K562 (cell line): ENCODE data around the gene IL17RC. TPM values are rescaled to one million over a fixed set of nuclear protein-coding genes. Genes with fewer than 3 reads are reported as not detected.
A peak's percentile ranks its signal among the peaks of the same experiment; 100 is the strongest.

ENCODE experiments used
- ATF2 ChIP-seq: sonication (generic); formaldehyde crosslinking; IDR thresholded peaks from 2 replicates; pipeline ENCODE4 v1.8.1; 2022; ENCODE audit warnings: missing genetic modification reagents
- CREB1 ChIP-seq, 2 experiments: sonication (generic) in 1 of 2; formaldehyde crosslinking in 1 of 2; IDR thresholded peaks; 2 replicates each; pipeline versions ENCODE4 v1.6.1 to v1.8.0; 2012 to 2022; ENCODE audit warnings: inconsistent platforms in 1 of 2, mild to moderate bottlenecking in 1 of 2, missing genetic modification reagents in 1 of 2, moderate library complexity in 1 of 2
- ETV6 ChIP-seq, 3 experiments: fragments of 150-350 bp in 1 of 3; sonication (generic) in 1 of 3; formaldehyde crosslinking in 1 of 3; IDR thresholded peaks; 2 replicates each; pipeline versions ENCODE4 v1.6.1 to v1.8.0; 2014 to 2022; ENCODE audit warnings: borderline replicate concordance in 2 of 3, low read depth in 2 of 3, antibody characterized with exemption in 1 of 3, low read length in 1 of 3, mild to moderate bottlenecking in 1 of 3, missing genetic modification reagents in 1 of 3
- GTF2F1 ChIP-seq: IDR thresholded peaks from 2 replicates; pipeline ENCODE4 v1.6.1; 2011; ENCODE audit warnings: low read depth, low read length, improper control_type of control experiment
- KLF6 ChIP-seq: fragments of 250-450 bp; sonication (Bioruptor Pico); IDR thresholded peaks from 2 replicates; pipeline ENCODE4 v1.4.0; 2020; ENCODE audit warnings: mild to moderate bottlenecking, moderate library complexity, borderline replicate concordance
- MED1 ChIP-seq: sonication (generic); formaldehyde crosslinking; IDR thresholded peaks from 2 replicates; pipeline ENCODE4 v1.8.1; 2023; ENCODE audit warnings: missing genetic modification reagents, borderline replicate concordance
- NONO ChIP-seq, 2 experiments: fragments of 200-400 bp in 1 of 2; fragments of 450-650 bp in 1 of 2; formaldehyde crosslinking in 1 of 2; IDR thresholded peaks; 2 replicates each; pipeline ENCODE4 v1.6.1; 2017; ENCODE audit warnings: low read depth in 2 of 2, mild to moderate bottlenecking in 2 of 2, moderate library complexity in 2 of 2, low read length in 1 of 2
- NR3C1 ChIP-seq: sonication (generic); formaldehyde crosslinking; IDR thresholded peaks from 2 replicates; pipeline ENCODE4 v1.8.1; 2022; ENCODE audit warnings: missing genetic modification reagents
- OTX1 ChIP-seq: fragments of 450-650 bp; formaldehyde crosslinking; IDR thresholded peaks from 2 replicates; pipeline ENCODE4 v1.4.0; 2022; ENCODE audit warnings: mild to moderate bottlenecking
- PML ChIP-seq: IDR thresholded peaks from 2 replicates; pipeline ENCODE4 v1.6.1; 2012; ENCODE audit warnings: low read length, inconsistent platforms
- PRMT5 ChIP-seq: sonication (generic); formaldehyde crosslinking; IDR thresholded peaks from 2 replicates; pipeline ENCODE4 v1.5.0; 2020; ENCODE audit warnings: missing genetic modification reagents
- PTBP1 ChIP-seq: fragments of 200-400 bp; formaldehyde crosslinking; IDR thresholded peaks from 2 replicates; pipeline ENCODE4 v1.6.1; 2017; ENCODE audit warnings: low read depth, low read length
- RBM17 ChIP-seq: fragments of 200-400 bp; formaldehyde crosslinking; IDR thresholded peaks from 2 replicates; pipeline ENCODE4 v1.6.1; 2017; ENCODE audit warnings: low read depth, mild to moderate bottlenecking, low read length, borderline replicate concordance
- SMAD4 ChIP-seq: fragments of 250-450 bp; sonication (Bioruptor Pico); conservative IDR thresholded peaks from 2 replicates; pipeline ENCODE4 v1.8.0; 2021; ENCODE audit warnings: inconsistent platforms, mild to moderate bottlenecking, moderate library complexity
- SRSF3 ChIP-seq: fragments of 200-400 bp; formaldehyde crosslinking; IDR thresholded peaks from 2 replicates; pipeline ENCODE4 v1.6.1; 2016; ENCODE audit warnings: mild to moderate bottlenecking, low read length, moderate library complexity; ENCODE audit not compliant: insufficient read depth
- TOE1 ChIP-seq, 2 experiments: fragments of 450-650 bp in 1 of 2; sonication (generic) in 1 of 2; formaldehyde crosslinking in 1 of 2; IDR thresholded peaks; 2 replicates each; pipeline versions ENCODE4 v1.7.1 to v1.8.0; 2016 to 2022; ENCODE audit warnings: borderline replicate concordance in 2 of 2, mild to moderate bottlenecking in 2 of 2, antibody characterized with exemption in 1 of 2, inconsistent platforms in 1 of 2, low read depth in 1 of 2, missing genetic modification reagents in 1 of 2, moderate library complexity in 1 of 2
- XRCC3 ChIP-seq: fragments of 450-650 bp; IDR thresholded peaks from 2 replicates; pipeline ENCODE4 v1.6.1; 2017; ENCODE audit warnings: mild to moderate bottlenecking, moderate library complexity
- ZC3H8 ChIP-seq: fragments of 450-650 bp; IDR thresholded peaks from 2 replicates; pipeline ENCODE4 v1.6.1; 2017
- ZFX ChIP-seq: sonication (generic); formaldehyde crosslinking; IDR thresholded peaks from 2 replicates; pipeline ENCODE4 v1.8.0; 2022; ENCODE audit warnings: mild to moderate bottlenecking, missing genetic modification reagents, moderate library complexity
- ZNF316 ChIP-seq: fragments of 450-650 bp; IDR thresholded peaks from 2 replicates; pipeline ENCODE4 v1.6.1; 2016
- ZNF507 ChIP-seq: conservative IDR thresholded peaks from 2 replicates; pipeline ENCODE4 v1.6.1; 2017; ENCODE audit warnings: missing genetic modification characterization, missing compliant biosample characterization
- ZNF785 ChIP-seq: fragments of 250-450 bp; sonication (Bioruptor Pico); IDR thresholded peaks from 2 replicates; pipeline ENCODE4 v1.4.0; 2020; ENCODE audit warnings: mild to moderate bottlenecking
- polyA plus RNA-seq, 8 experiments: library from polyadenylated mRNA; depleted of rRNA in 4 of 8; stranded (reverse) in 5 of 8; unstranded in 3 of 8; fragments of >200 nt; fragmentation: Nextera tagmentation in 2 of 8; fragmentation: Illumina TruSeq in 1 of 8; extraction: Ambion mirVana in 2 of 8; extraction: Trizol in 1 of 8; gene quantifications; 2 replicates each; pipeline versions ENCODE4 v1.2.1 to v1.2.3, GENCODE V29; 2011 to 2014; ENCODE audit warnings: inconsistent platforms in 1 of 8, missing spikeins in 1 of 8
- total RNA-seq, 7 experiments: library from RNA; depleted of rRNA in 6 of 7; stranded (reverse); fragments of >200 nt in 6 of 7; fragmentation: Illumina TruSeq in 2 of 7; extraction: Trizol in 2 of 7; gene quantifications; 2 replicates each; pipeline versions ENCODE4 v1.2.1 to v1.2.3, GENCODE V29; 2011 to 2021; ENCODE audit warnings: low replicate concordance in 1 of 7
- TF ChIP-seq, protein P1 (sequence below), 2 experiments: fragments of 250-450 bp in 1 of 2; fragments of 450-650 bp in 1 of 2; sonication (Bioruptor Pico) in 1 of 2; IDR thresholded peaks; 2 replicates each; pipeline versions ENCODE4 v1.6.1 to v1.8.0; 2016 to 2021; ENCODE audit warnings: mild to moderate bottlenecking in 2 of 2, moderate library complexity in 2 of 2, missing compliant biosample characterization in 1 of 2, missing genetic modification characterization in 1 of 2
- TF ChIP-seq, protein P2 (sequence below): sonication (generic); formaldehyde crosslinking; IDR thresholded peaks from 2 replicates; pipeline ENCODE4 v1.8.0; 2022; ENCODE audit warnings: missing genetic modification reagents, mild to moderate bottlenecking, moderate library complexity, borderline replicate concordance

The IL17RC gene
- total and polyA plus RNA-seq, 9 of the 15 experiments (the other 6 are each of a cell fraction or from before 2014, with no cell fraction given) = 0.15 to 11.4 (median 7.1) TPM; not detected in 1

DNA sequence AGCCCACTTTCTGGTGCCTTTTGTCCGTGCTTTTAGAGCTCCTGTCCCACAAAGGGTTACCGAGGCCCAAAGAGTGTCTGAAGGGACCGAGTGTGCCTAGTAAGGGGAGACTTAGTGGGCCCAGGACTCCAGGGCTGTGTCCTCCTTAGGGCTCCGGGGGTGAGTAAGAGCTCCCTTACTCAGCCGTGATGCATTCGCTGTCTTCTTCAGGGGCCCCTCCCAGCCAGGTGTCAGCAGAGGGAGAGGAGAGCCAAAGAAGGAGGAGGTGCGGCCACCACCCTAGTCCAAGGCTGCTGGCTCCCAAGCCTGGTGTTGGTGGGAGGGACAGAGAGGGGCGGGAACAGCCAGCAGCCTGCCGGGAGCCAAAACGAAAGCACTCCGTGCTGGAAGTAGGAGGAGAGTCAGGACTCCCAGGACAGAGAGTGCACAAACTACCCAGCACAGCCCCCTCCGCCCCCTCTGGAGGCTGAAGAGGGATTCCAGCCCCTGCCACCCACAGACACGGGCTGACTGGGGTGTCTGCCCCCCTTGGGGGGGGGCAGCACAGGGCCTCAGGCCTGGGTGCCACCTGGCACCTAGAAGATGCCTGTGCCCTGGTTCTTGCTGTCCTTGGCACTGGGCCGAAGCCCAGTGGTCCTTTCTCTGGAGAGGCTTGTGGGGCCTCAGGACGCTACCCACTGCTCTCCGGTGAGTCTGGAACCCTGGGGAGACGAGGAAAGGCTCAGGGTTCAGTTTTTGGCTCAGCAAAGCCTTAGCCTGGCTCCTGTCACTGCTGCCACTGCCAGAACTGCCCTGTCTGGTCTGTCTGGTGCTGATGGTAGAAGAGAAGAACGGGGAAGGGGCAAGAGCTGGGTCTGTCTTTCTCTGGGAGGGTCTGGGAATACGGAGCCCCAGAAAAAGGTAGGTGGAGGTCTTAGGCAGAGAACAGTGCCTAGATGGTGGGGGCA lies at the start of gene IL17RC (continued):
- TF ChIP-seq SRSF3 (no peak), RBM17 (no peak), ATF2 (CRISPR knock-in tag) (no peak), CREB1 (IDR thresholded peaks at IDR 0.05) (no peak; the same call in 1 of the 2 replicates), CREB1 (CRISPR knock-in tag; IDR thresholded peaks at IDR 0.05) (peak; percentile 54; the same call in 1 of the 2 replicates), ZNF507 (no peak), SMAD4 (CRISPR knock-in tag) (no peak), TOE1 (IDR thresholded peaks at IDR 0.05; ENCODE audit: borderline replicate concordance) (peak; percentile 31; the same call in 1 of the 2 replicates), TOE1 (CRISPR knock-in tag; IDR thresholded peaks at IDR 0.05; ENCODE audit: borderline replicate concordance, low read depth) (no peak), GTF2F1 (no peak), PML (peak; percentile 29; the same call in 1 of the 2 replicates), OTX1 (CRISPR knock-in tag) (no peak), ZFX (CRISPR knock-in tag) (peak; percentile 86), KLF6 (CRISPR knock-in tag) (no peak), XRCC3 (no peak), PRMT5 (no peak), PTBP1 (no peak), ZC3H8 (no peak), NR3C1 (no peak), ETV6 (IDR thresholded peaks at IDR 0.05; ENCODE audit: borderline replicate concordance in 1 of 2, low read depth in 2 of 2, low read length in 1 of 2) (no peak), ETV6 (CRISPR knock-in tag; IDR thresholded peaks at IDR 0.05; ENCODE audit: borderline replicate concordance) (no peak), NONO (IDR thresholded peaks at IDR 0.05; ENCODE audit: low read depth in 2 of 2, low read length in 1 of 2) (no peak), MED1 (no peak), ZNF785 (CRISPR knock-in tag) (no peak), ZNF316 (no peak)
- TF ChIP-seq, protein P1, sequence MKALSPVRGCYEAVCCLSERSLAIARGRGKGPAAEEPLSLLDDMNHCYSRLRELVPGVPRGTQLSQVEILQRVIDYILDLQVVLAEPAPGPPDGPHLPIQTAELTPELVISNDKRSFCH (CRISPR knock-in tag; IDR thresholded peaks at IDR 0.05) = no peak
- TF ChIP-seq, protein P1 (tag; IDR thresholded peaks at IDR 0.05) = 0 out of 2 replicates have a peak, but pooled peaks have one; percentile 45
- TF ChIP-seq, protein P2, sequence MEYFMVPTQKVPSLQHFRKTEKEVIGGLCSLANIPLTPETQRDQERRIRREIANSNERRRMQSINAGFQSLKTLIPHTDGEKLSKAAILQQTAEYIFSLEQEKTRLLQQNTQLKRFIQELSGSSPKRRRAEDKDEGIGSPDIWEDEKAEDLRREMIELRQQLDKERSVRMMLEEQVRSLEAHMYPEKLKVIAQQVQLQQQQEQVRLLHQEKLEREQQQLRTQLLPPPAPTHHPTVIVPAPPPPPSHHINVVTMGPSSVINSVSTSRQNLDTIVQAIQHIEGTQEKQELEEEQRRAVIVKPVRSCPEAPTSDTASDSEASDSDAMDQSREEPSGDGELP (CRISPR knock-in tag) = peak; percentile 88; the same call in 1 of the 2 replicates
